ENCODE data around the gene HVCN1.

Gene HVCN1

DNA sequence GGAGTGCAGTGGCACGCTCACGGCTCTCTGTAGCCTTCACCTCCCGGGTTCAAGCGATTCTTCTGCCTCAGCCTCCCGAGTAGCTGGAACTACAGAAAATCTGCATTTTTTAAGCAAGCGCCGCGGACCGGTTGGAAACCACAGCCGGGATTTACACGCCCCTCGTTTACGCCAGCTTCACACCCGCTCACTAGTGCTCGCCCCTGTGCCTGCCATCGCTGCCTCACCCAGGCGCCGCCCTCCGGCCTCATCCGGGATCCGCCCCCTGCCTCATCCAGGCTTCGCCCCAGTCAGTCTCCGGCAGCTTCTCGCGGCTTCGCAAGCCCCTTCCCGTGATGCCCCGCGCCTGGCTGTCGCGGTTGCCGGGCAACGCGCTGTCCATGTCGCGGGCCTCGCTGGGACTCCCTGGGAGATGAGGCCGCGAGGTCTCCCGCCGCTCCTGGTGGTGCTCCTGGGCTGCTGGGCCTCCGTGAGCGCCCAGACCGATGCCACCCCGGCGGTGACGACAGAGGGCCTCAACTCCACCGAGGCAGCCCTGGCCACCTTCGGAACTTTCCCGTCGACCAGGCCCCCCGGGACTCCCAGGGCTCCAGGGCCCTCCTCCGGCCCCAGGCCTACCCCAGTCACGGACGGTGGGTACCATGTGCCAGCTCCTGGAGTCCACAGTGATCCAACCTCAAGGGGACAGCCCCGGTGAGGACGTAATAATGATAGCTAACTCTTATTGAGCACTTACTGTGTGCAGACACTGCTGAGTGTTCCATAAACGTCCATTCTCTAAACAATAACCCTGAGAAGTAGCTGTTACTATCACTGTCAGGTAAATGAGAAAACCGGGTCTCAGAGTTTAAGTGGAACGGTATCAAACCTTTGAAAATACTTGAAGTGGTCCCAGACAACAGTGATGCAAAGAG, 74.9 kb downstream of the HVCN1 start, which contains the start of gene TCTN1:
TSS of gene TCTN1 (plus strand) at position 359 of the 914 bp plus-strand sequence. CDS start at position 413, 54 bp downstream.
- peak; percentile 91 for DNase-seq

DNA sequence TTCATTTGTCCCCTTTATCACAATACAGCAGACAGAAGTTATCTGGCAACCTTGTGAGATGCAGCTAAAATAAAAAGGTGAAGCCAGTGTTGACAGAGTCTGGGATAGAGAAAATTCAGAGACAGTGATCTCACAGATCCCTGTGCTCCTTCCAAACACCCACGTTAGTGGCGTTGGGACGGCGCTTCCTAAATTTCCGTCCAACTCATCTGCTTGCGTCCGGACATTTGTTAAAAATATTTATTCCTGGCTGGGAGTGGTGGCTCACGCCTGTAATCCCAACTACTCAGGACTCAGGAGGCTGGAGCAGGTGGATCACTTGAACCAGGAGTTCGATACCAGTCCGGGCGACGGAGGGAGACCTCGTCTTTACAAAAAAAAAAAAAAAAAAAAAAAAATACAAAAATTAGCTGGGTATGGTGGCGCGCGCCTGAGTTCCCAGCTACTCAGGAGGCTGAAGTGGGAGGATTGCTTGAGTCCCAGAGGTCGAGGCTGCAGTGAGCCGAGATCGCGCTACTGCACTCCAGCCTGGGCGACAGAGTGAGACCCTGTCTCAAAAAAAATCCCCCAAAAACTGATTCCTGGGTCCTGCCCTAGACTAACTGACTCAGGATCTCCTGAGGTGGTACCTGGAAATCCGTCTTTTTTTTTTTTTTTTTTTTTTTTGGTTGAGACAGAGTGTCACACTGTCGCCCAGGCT, 75.7 kb downstream of the HVCN1 start:
- no peak for DNase-seq

DNA sequence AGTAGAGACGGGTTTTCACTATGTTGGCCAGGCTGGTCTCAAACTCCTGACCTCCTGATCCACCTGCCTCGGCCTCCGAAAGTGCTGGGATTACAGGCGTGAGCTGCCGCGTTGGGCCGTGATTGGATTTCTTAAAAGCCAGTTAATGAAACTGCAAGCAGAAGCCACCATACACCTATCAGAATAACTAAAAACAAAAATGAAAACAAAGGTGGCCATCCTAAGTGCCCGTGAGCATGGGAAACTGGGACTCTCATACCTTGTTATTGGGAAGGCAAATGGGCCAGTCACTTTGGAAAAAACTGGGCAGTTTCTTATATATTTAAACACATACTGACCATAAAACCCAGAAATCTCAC, 82.7 kb downstream of the HVCN1 start:
- DNase-seq: no peak

DNA sequence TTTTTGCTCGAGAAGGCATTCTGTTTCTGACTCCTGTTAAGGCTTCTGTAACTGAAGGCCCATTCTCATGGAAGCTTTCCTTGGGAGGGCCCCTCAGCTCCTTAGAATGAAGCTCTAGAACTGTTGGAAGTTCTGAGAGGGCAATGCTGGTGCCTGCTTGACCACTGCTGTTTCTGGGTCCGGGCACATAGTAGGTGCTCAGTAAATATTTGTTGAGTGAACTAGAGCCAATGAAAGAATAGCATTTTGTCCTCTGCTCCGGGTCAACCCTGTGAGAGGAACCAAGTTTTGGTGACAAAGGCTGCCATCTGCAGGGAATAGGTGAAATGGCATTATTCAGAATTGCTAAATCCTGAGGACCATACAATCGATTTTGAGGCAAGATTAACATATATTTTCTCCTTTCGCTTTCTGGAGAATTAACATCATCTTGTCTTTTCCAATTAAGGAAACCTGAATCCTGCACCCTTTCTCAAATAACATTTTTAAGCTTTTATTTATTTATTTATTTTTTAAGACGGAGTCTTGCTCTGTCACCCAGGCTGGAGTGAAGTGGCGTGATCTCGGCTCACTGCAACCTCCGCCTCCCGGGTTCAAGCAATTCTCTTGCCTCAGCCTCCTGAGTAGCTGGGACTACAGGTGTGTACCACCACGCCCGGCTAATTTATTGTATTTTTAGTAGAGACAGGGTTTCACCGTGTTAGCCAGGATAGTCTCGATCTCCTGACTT, 86.7 kb downstream of the HVCN1 start:
- peak; percentile 43 for DNase-seq

DNA sequence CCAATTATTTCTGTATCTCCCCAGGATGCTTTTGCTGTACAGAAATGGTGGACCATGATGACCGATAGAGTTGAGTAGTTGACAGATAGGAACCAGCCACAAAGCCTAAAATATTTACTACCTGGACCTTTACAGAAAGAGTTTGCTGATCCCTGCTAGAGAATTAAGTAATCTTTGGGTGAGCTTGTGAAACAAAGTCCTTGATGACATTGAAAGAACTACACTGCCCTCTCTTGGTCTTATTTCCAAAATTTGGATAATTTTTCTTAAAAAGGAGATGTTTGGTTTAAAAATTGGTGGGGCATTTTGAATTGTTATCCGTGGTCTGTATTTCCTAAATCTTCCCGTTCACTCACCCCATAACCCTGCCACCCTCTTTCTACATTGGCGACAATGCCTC, 88.7 kb downstream of the HVCN1 start:
- DNase-seq: no peak

DNA sequence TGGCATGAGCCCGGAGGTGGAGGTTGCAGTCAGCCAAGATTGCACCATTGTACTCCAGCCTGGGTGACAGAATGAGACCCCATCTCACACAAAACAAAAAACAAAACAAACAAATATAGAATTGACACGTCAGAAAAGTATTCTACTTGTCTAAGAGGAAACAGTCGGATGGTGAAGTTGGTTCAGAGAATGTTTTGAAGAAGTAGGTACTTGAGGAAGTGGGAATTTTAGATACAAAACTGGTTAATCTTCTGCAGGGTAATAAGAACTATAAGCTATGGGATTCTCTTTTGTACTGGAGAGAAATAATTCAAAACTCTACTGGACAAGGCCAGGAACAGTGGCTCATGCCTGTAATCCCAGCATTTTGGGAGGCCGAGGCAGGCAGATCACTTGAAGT, 89.6 kb downstream of the HVCN1 start:
- DNase-seq: no peak

Measured in NCI-H748 treated with DMSO at 0.1 percent for 48 hours (cell line).